ENCODE results near the gene AGPAT4.
"Not testable (repeated sequence)": the region's sequence is repeated elsewhere in the genome, so short reads cannot be mapped to it uniquely, and the experiment has no call there.

Gene AGPAT4

GRCh38 chr6:161136655-161137054 lies 137.2 kb downstream of the AGPAT4 start:
- no peak for DNase-seq

GRCh38 chr6:161135695-161136591 lies 137.9 kb downstream of the AGPAT4 start:
- DNase-seq: no peak

GRCh38 chr6:161134550-161135298 lies 139.1 kb downstream of the AGPAT4 start:
- DNase-seq: no peak

GRCh38 chr6:161133963-161134362 lies 139.9 kb downstream of the AGPAT4 start:
- DNase-seq: no peak

GRCh38 chr6:161132384-161132783 lies 141.5 kb downstream of the AGPAT4 start:
- DNase-seq: no peak

GRCh38 chr6:161130967-161131766 lies 142.7 kb downstream of the AGPAT4 start:
- DNase-seq: no peak

GRCh38 chr6:161130541-161130940 lies 143.3 kb downstream of the AGPAT4 start:
- no peak for DNase-seq

- no peak for DNase-seq
These were observed 145.1 kb downstream of the AGPAT4 start for GRCh38 chr6:161128680-161129196.

- DNase-seq: no peak
These were observed 145.6 kb downstream of the AGPAT4 start for GRCh38 chr6:161128230-161128629.

- no peak for DNase-seq
These were observed 146.7 kb downstream of the AGPAT4 start for GRCh38 chr6:161127071-161127740.

GRCh38 chr6:161125591-161125990 lies 148.3 kb downstream of the AGPAT4 start:
- DNase-seq: no peak

- not testable (repeated sequence) for DNase-seq
These were observed 150.5 kb downstream of the AGPAT4 start for GRCh38 chr6:161123319-161123718.

GRCh38 chr6:161117942-161118341 lies 155.9 kb downstream of the AGPAT4 start:
- no peak for DNase-seq

GRCh38 chr6:161117308-161117707 lies 156.6 kb downstream of the AGPAT4 start:
- no peak for DNase-seq

- no peak for DNase-seq
These were observed 157.3 kb downstream of the AGPAT4 start for GRCh38 chr6:161116554-161116953.

GRCh38 chr6:161115468-161115867 lies 158.4 kb downstream of the AGPAT4 start:
- no peak for DNase-seq

GRCh38 chr6:161111261-161111660 lies 162.6 kb downstream of the AGPAT4 start:
- no peak for DNase-seq

- DNase-seq: no peak
These were observed 163.7 kb downstream of the AGPAT4 start for GRCh38 chr6:161110028-161110779.

- no peak for DNase-seq
These were observed 164.5 kb downstream of the AGPAT4 start for GRCh38 chr6:161109366-161109765.

GRCh38 chr6:161108916-161109315 lies 164.9 kb downstream of the AGPAT4 start:
- DNase-seq: no peak

Measured in activated naive CD4-positive, alpha-beta T cell treated with anti-CD3 and anti-CD28 coated beads, Interleukin-2, amount 50 U/mL, for 16 hours (primary cell).